Body of pancreas (tissue), 4 donors: ENCODE data around the gene MYL3.

Experiments
- POLR2A ChIP-seq, 3 donors: fragments of 450-650 bp; IDR thresholded peaks; one replicate each; pipeline ENCODE4 v1.6.1; 2016; ENCODE audit warnings: antibody characterized with exemption in 3 of 3, mild to moderate bottlenecking in 2 of 3
- TF ChIP-seq, protein P1 (sequence below), 7 experiments: fragments of 450-650 bp in 4 of 7; fragments of 200-600 bp in 3 of 7; sonication (generic) in 3 of 7; IDR thresholded peaks; one replicate each; pipeline ENCODE4 v1.5.1; 2016 to 2019; ENCODE audit warnings: antibody characterized with exemption in 7 of 7

DNA sequence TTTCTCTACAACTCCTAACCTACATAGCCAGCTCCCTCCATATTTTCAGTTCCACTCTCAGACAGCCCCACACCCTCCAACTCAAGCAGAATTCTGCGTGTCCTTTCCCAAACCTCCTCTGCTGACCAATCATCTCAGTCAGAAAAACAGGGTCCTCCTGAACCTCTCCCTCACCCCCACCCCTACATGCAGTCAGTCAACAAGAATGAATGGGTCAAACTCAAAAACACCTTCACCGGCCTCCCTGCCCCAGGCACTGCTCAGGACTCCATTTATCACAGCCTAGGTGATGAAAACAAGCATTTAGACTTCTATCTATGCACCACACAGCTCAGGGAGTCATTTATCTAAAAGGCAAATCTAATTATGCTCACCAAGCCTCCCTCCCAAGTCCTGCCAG is 32.4 kb downstream of the MYL3 start:
- TF ChIP-seq, protein P1, sequence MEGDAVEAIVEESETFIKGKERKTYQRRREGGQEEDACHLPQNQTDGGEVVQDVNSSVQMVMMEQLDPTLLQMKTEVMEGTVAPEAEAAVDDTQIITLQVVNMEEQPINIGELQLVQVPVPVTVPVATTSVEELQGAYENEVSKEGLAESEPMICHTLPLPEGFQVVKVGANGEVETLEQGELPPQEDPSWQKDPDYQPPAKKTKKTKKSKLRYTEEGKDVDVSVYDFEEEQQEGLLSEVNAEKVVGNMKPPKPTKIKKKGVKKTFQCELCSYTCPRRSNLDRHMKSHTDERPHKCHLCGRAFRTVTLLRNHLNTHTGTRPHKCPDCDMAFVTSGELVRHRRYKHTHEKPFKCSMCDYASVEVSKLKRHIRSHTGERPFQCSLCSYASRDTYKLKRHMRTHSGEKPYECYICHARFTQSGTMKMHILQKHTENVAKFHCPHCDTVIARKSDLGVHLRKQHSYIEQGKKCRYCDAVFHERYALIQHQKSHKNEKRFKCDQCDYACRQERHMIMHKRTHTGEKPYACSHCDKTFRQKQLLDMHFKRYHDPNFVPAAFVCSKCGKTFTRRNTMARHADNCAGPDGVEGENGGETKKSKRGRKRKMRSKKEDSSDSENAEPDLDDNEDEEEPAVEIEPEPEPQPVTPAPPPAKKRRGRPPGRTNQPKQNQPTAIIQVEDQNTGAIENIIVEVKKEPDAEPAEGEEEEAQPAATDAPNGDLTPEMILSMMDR (IDR thresholded peaks at IDR 0.05): no peak
- TF ChIP-seq POLR2A (IDR thresholded peaks at IDR 0.05): no peak
